Upper lobe of right lung (tissue), 1 donor: ENCODE data around the gene DEAF1. TPM values are rescaled to one million over a fixed set of nuclear protein-coding genes. Genes with fewer than 3 reads are reported as not detected.

Experiments used
- ATAC-seq: fragments of 200-7000 bp; cut with Tn5 transposase; one replicate; pipeline ENCODE4 v1.9.1; 2020; ENCODE audit warnings: mild to moderate bottlenecking, moderate library complexity
- DNase-seq: peaks from one replicate; pipeline ENCODE4 v3.0.0-alpha.2; 2020
- H3K27ac ChIP-seq: fragments of 200-600 bp; one replicate; pipeline ENCODE4 v1.8.0; 2022
- H3K27me3 ChIP-seq: fragments of 200-600 bp; one replicate; pipeline ENCODE4 v1.8.0; 2022; ENCODE audit warnings: mild to moderate bottlenecking
- H3K36me3 ChIP-seq: fragments of 200-600 bp; one replicate; pipeline ENCODE4 v1.8.0; 2022
- H3K4me1 ChIP-seq: fragments of 200-600 bp; one replicate; pipeline ENCODE4 v1.8.0; 2022
- H3K4me3 ChIP-seq: fragments of 200-600 bp; one replicate; pipeline ENCODE4 v1.8.0; 2022; ENCODE audit warnings: mild to moderate bottlenecking
- H3K9me3 ChIP-seq: fragments of 200-600 bp; one replicate; pipeline ENCODE4 v1.8.0; 2022
- CTCF ChIP-seq: fragments of 200-600 bp; IDR thresholded peaks from one replicate; pipeline ENCODE4 v1.8.0; 2022; ENCODE audit warnings: antibody characterized with exemption
- intact Hi-C: fragments of 100-400 bp; cut with DNase I; formaldehyde crosslinking; loops from one replicate; pipeline ENCODE4 v1.11.0; 2022
- total RNA-seq: library from RNA; stranded (reverse); fragmentation: NEBNext Ultra II Directional; extraction: Animal tissue kit (Norgen Biotek cat#: 25700); gene quantifications from one replicate; pipeline ENCODE4 v1.2.1, GENCODE V29; 2021
- donor health status: DM: no; HTN: yes; CAD: no; lungs with severe emphysema.

Gene DEAF1
- total RNA-seq, 1 donor from 2014 or later, result 27.1 TPM

DNA sequence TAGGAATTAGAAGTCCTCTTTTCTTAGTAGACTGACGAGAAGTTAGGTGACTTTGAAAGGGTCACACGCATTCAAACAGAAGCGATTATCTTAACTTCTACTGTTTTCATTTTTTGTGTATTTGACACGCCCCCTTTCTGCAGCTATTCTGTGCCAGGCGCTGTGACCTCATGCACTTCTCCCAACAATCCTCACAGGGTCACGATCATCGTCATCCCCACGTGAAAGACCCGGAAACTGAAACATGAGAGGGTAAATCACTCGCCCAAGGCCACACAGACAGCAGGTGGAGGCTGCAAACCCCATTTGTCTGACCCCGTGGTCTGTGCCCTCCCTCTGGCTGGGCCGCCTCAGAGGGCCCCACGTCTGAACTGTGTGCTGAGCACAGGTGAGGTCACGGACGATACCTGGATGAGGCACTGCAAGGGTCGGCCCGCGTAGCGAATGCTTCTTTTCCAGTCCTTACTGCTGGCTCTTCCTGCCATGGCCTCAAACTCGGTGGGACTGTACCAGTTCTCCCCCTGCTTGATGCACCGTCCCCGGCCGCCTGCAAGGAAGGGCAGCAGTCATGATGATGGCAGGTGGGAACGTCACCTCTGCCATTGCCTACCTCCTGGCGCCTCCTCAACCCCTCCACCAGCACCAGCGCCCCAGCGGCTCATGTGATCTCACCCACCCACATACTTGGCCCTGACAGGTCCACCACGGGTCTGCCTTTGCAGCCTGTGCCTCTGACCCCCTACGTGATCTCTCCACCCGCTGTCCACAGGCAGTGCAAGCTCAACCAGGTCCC, 8.4 kb downstream of the DEAF1 start:
- H3K4me3 ChIP-seq, result no peak overlapping the region
- H3K4me1 ChIP-seq, result no peaks in the 10 kb centered on the region
- intact Hi-C loops, result no loop called here
- no peak for DNase-seq
- H3K27ac ChIP-seq, result no peak overlapping the region
- H3K9me3 ChIP-seq, result no peaks in the 10 kb centered on the region
- H3K36me3 ChIP-seq, result peaks cover 75% of the 10 kb centered on the region
- H3K27me3 ChIP-seq, result no peaks in the 10 kb centered on the region
- no peak for TF ChIP-seq CTCF
- ATAC-seq, result no peak

DNA sequence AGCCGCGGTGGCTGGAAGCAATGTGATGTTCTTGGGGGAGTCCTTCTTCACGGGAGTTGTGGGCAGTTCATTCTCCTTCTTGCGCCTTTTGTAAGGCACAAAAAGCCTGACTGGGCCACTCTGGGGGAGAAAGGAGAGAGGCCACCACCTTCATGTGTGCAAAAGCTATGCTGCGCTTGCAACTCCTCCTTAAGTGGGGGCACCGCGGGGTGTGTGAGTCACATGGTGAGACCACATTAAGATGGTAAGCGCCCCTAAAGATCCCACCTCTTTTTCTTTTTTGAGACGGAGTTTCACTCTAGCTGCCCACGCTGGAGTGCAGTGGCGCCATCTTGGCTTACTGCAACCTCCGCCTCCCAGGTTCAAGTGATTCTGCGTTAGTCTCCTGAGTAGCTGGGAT, 14.1 kb downstream of the DEAF1 start:
- Histone ChIP-seq H3K27ac (no peak overlapping the region), H3K9me3 (no peaks in the 10 kb centered on the region), H3K4me3 (no peak overlapping the region), H3K27me3 (no peaks in the 10 kb centered on the region), H3K36me3 (peaks cover 68% of the 10 kb centered on the region), H3K4me1 (no peaks in the 10 kb centered on the region)
- no peak for TF ChIP-seq CTCF
- intact Hi-C loops, result no loop called here
- DNase-seq (no peak), ATAC-seq (no peak)

GRCh38 chr11:680476-680875, 14.5 kb downstream of the DEAF1 start:
- no peaks in the 10 kb centered on the region for H3K4me1 ChIP-seq
- ATAC-seq, result peak; percentile 31
- H3K9me3 ChIP-seq, result no peaks in the 10 kb centered on the region
- no peak for DNase-seq
- no peak overlapping the region for H3K27ac ChIP-seq
- TF ChIP-seq CTCF, result no peak
- H3K27me3 ChIP-seq, result no peaks in the 10 kb centered on the region
- H3K4me3 ChIP-seq, result no peak overlapping the region
- intact Hi-C loops, result no loop called here
- peaks cover 63% of the 10 kb centered on the region for H3K36me3 ChIP-seq

- Histone ChIP-seq H3K4me3 (no peak overlapping the region), H3K4me1 (no peaks in the 10 kb centered on the region), H3K9me3 (no peaks in the 10 kb centered on the region), H3K27me3 (no peaks in the 10 kb centered on the region), H3K36me3 (peaks cover 61% of the 10 kb centered on the region), H3K27ac (no peak overlapping the region)
- intact Hi-C loops, result no loop called here
- DNase-seq (no peak), ATAC-seq (no peak)
- TF ChIP-seq CTCF, result no peak
These were observed 15.5 kb downstream of the DEAF1 start for GRCh38 chr11:679271-680207.

DNA sequence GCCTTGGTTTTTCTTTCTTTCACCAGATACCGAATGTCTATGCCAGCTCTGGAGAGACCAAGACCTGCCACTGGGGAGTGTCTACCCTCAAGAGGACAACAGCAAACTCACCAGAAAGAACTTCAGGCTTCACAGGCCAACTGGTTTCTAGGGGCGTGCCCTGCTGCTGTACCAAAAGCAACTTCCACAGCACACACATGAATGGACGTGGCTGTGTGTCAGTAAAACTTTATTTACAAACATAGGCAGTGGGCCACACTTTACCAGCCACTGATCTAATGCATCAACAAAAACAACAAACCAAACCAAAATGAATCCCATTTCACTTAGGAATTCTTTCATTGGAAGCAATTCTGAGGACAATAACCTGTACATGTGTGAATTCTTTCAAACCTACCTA, 16.7 kb downstream of the DEAF1 start:
- H3K4me1 ChIP-seq, result no peaks in the 10 kb centered on the region
- TF ChIP-seq CTCF, result no peak
- H3K4me3 ChIP-seq, result no peak overlapping the region
- no peak for ATAC-seq
- DNase-seq, result no peak
- intact Hi-C loops, result no loop called here
- no peak overlapping the region for H3K27ac ChIP-seq
- peaks cover 61% of the 10 kb centered on the region for H3K36me3 ChIP-seq
- no peaks in the 10 kb centered on the region for H3K9me3 ChIP-seq
- no peaks in the 10 kb centered on the region for H3K27me3 ChIP-seq
